OCI-LY7 (cell line): ENCODE data around the gene GPR55. TPM values are rescaled to one million over a fixed set of nuclear protein-coding genes. Genes with fewer than 3 reads are reported as not detected.

ENCODE experiments used
- BruUV-seq: library from RNA; stranded (reverse); fragments of 400-500 nt; replicated peaks from 2 replicates; lab custom pipeline; 2021; lab: Mats Ljungman, UMichigan
- CTCF ChIA-PET: fragments of 300-600 bp; sonication (Branson Sonifier 250); formaldehyde crosslinking; loops from one replicate; lab custom pipeline; 2022; ENCODE audit warnings: antibody characterized with exemption; ENCODE audit not compliant: unreplicated experiment; lab: Charles Lee
- POLR2A ChIA-PET: fragments of 300-600 bp; sonication (Branson Sonifier 250); formaldehyde crosslinking; loops from one replicate; lab custom pipeline; 2022; ENCODE audit warnings: antibody characterized with exemption; lab: Charles Lee
- DNase-seq: peaks from one replicate; pipeline ENCODE4 v3.0.0-alpha.2; 2015; ENCODE audit warnings: low spot score
- H2AFZ ChIP-seq: fragments of 200-600 bp; sonication (generic), shearing (Covaris generic); 2 replicates; pipeline ENCODE4 v1.6.1; 2014; ENCODE audit warnings: mild to moderate bottlenecking, antibody characterized with exemption, low read length, moderate library complexity
- H3K27ac ChIP-seq: fragments of 200-600 bp; sonication (generic); 2 replicates; pipeline ENCODE4 v1.5.1; 2014; ENCODE audit warnings: mixed run types, low read depth, mild to moderate bottlenecking, moderate library complexity, low read length, inconsistent platforms; ENCODE audit not compliant: poor library complexity, severe bottlenecking
- H3K36me3 ChIP-seq: fragments of 200-600 bp; sonication (generic); 2 replicates; pipeline ENCODE4 v1.6.1; 2014; ENCODE audit warnings: mild to moderate bottlenecking, antibody characterized with exemption, low read length, moderate library complexity, mixed read lengths; ENCODE audit not compliant: insufficient read depth
- H3K4me1 ChIP-seq: fragments of 200-600 bp; sonication (generic); 2 replicates; pipeline ENCODE4 v1.5.1; 2014; ENCODE audit warnings: mild to moderate bottlenecking, low read length; ENCODE audit not compliant: insufficient read depth, poor library complexity, severe bottlenecking
- H3K4me2 ChIP-seq: fragments of 200-600 bp; sonication (generic); 2 replicates; pipeline ENCODE4 v1.6.1; 2014; ENCODE audit warnings: mild to moderate bottlenecking, low read length
- H3K4me3 ChIP-seq: fragments of 200-600 bp; sonication (generic); 2 replicates; pipeline ENCODE4 v1.5.1; 2014; ENCODE audit warnings: mild to moderate bottlenecking, low read depth, low read length; ENCODE audit not compliant: poor library complexity, severe bottlenecking
- H3K79me2 ChIP-seq: fragments of 200-600 bp; sonication (generic); 2 replicates; pipeline ENCODE4 v1.6.1; 2016; ENCODE audit warnings: low read depth, mild to moderate bottlenecking, low read length, moderate library complexity, mixed read lengths; ENCODE audit not compliant: insufficient read depth
- H3K9me2 ChIP-seq: fragments of 200-600 bp; sonication (generic); 2 replicates; pipeline ENCODE4 v1.6.1; 2016; ENCODE audit warnings: mild to moderate bottlenecking, low read length, mixed read lengths; ENCODE audit not compliant: insufficient read depth
- H3K9me3 ChIP-seq: fragments of 200-600 bp; sonication (generic); 2 replicates; pipeline ENCODE4 v1.6.1; 2014; ENCODE audit warnings: mild to moderate bottlenecking, mixed run types, low read length, mixed read lengths
- H4K20me1 ChIP-seq: fragments of 200-600 bp; sonication (generic); 2 replicates; pipeline ENCODE4 v1.6.1; 2014; ENCODE audit warnings: mild to moderate bottlenecking, antibody characterized with exemption, low read length, moderate library complexity, mixed read lengths; ENCODE audit not compliant: insufficient read depth
- CTCF ChIP-seq: fragments of 200-600 bp; sonication (generic); conservative IDR thresholded peaks from 2 replicates; pipeline ENCODE4 v1.5.1; 2014; ENCODE audit warnings: mild to moderate bottlenecking, antibody characterized with exemption, low read length, moderate library complexity, mixed read lengths
- EZH2phosphoT487 ChIP-seq: fragments of 200-600 bp; sonication (generic); IDR thresholded peaks from 2 replicates; pipeline ENCODE4 v1.6.1; 2018; ENCODE audit warnings: low read depth, borderline replicate concordance, mild to moderate bottlenecking, mixed run types, antibody characterized with exemption, low read length, moderate library complexity, mixed read lengths
- intact Hi-C: fragments of 100-400 bp; cut with micrococcal nuclease; formaldehyde crosslinking; loops from one replicate; pipeline ENCODE4 v1.10.0; 2022; ENCODE audit not compliant: unreplicated experiment
- total RNA-seq, 2 experiments: library from RNA; depleted of rRNA in 1 of 2; stranded (reverse); fragments of >200 nt in 1 of 2; shearing (Covaris generic) in 1 of 2; gene quantifications; 2 replicates each; pipeline ENCODE4 v1.2.3, GENCODE V29; 2014 to 2022

Gene GPR55
- total RNA-seq, 2 experiments from 2014 or later = 0.22 TPM; not detected in 1

GRCh38 chr2:230879271-230879882, 45.7 kb downstream of the GPR55 start:
- Histone ChIP-seq H3K9me2 (no peaks in the 10 kb centered on the region), H3K4me3 (no peak overlapping the region), H4K20me1 (no peaks in the 10 kb centered on the region; the same call in 1 of the 2 replicates), H3K36me3 (no peaks in the 10 kb centered on the region), H3K4me1 (no peaks in the 10 kb centered on the region), H2AFZ (no peak overlapping the region), H3K4me2 (no peak overlapping the region), H3K79me2 (no peaks in the 10 kb centered on the region), H3K9me3 (no peaks in the 10 kb centered on the region), H3K27ac (no peak overlapping the region)
- POLR2A ChIA-PET = no interaction called here
- CTCF ChIA-PET = no interaction called here
- intact Hi-C loops = no loop called here
- no peak for DNase-seq
- TF ChIP-seq EZH2phosphoT487 = no peak
- no peak for TF ChIP-seq CTCF
- no TSS peak for BruUV-seq

GRCh38 chr2:230878599-230879188, 46.3 kb downstream of the GPR55 start:
- Histone ChIP-seq H4K20me1 (no peaks in the 10 kb centered on the region; the same call in 1 of the 2 replicates), H3K4me1 (peaks cover 6% of the 10 kb centered on the region), H3K9me2 (no peaks in the 10 kb centered on the region), H3K4me2 (no peak overlapping the region), H3K9me3 (no peaks in the 10 kb centered on the region), H3K79me2 (no peaks in the 10 kb centered on the region), H3K4me3 (no peak overlapping the region), H3K36me3 (no peaks in the 10 kb centered on the region), H2AFZ (no peak overlapping the region), H3K27ac (no peak overlapping the region)
- no peak for TF ChIP-seq CTCF
- no peak for TF ChIP-seq EZH2phosphoT487
- BruUV-seq = no TSS peak
- CTCF ChIA-PET = interaction anchor here (0.5 to 0.6 kb wide), 2 partner anchors 55 to 62 kb away, joined by 3 read pairs; no protein-coding TSS in a partner anchor
- intact Hi-C loops = no loop called here
- POLR2A ChIA-PET = interaction anchor here (0.5 to 0.9 kb wide), 4 partner anchors 9 to 1605 kb away, joined by 3 to 4 read pairs (median 3); no protein-coding TSS in a partner anchor
- DNase-seq = no peak
